ENCODE results near the gene YPEL2.

YPEL2 gene

GRCh38 chr17:59401274-59401673, 69.8 kb downstream of the YPEL2 start (continued):
- TF ChIP-seq ZBTB48 (tag by site-specific recombination; IDR thresholded peaks at IDR 0.05) = no peak
- TF ChIP-seq SCRT1 (tag by site-specific recombination; IDR thresholded peaks at IDR 0.05; ENCODE audit: borderline replicate concordance) = no peak
- no peak for TF ChIP-seq GLI2 (tag by site-specific recombination; IDR thresholded peaks at IDR 0.05; ENCODE audit: borderline replicate concordance, low read depth)

GRCh38 chr17:59401725-59402124, 70.3 kb downstream of the YPEL2 start:
- no peak overlapping the region for H3K4me3 ChIP-seq (ENCODE audit: low read depth, low read length)

GRCh38 chr17:59402760-59403159, 71.3 kb downstream of the YPEL2 start:
- TF ChIP-seq ZNF701 (tag by site-specific recombination; IDR thresholded peaks at IDR 0.05) (no peak), ZNF133 (tag by site-specific recombination; IDR thresholded peaks at IDR 0.05) (peak; percentile 29; the same call in 1 of the 2 replicates), ZNF121 (tag by site-specific recombination; IDR thresholded peaks at IDR 0.05) (peak; percentile 72; the same call in 1 of the 2 replicates)
- Histone ChIP-seq H3K27ac (ENCODE audit: extremely low read depth, low read depth, low read length) (no peak overlapping the region), H3K9me3 (ENCODE audit: control insufficient read depth, insufficient read depth, low read depth, low read length) (no peaks in the 10 kb centered on the region), H3K4me3 (ENCODE audit: low read depth, low read length) (no peak overlapping the region), H3K36me3 (ENCODE audit: control insufficient read depth in 2 of 2, insufficient read depth in 1 of 2, low read length in 2 of 2) (no peaks in the 10 kb centered on the region), H3K4me1 (ENCODE audit: control insufficient read depth, insufficient read depth, low read length) (peaks cover 12% of the 10 kb centered on the region)
- POLR2A ChIA-PET = no interaction called here
- CTCF ChIA-PET = interaction anchor here (1.4 to 2.0 kb wide), 3 partner anchors 39 to 511 kb away, joined by 3 to 7 read pairs (median 5); no protein-coding TSS in a partner anchor

More at GRCh38 chr17:59401725-59402124, 70.3 kb downstream of the YPEL2 start:
- peaks cover 8% of the 10 kb centered on the region for H3K4me1 ChIP-seq (ENCODE audit: control insufficient read depth, insufficient read depth, low read length)
- no peak overlapping the region for H3K27ac ChIP-seq (ENCODE audit: extremely low read depth, low read depth, low read length)
- POLR2A ChIA-PET = no interaction called here
- H3K9me3 ChIP-seq (ENCODE audit: control insufficient read depth, insufficient read depth, low read depth, low read length) = no peaks in the 10 kb centered on the region
- TF ChIP-seq ZNF16 (tag by site-specific recombination; IDR thresholded peaks at IDR 0.05; ENCODE audit: low read depth) = no peak
- no peak for TF ChIP-seq ZFP41 (tag by site-specific recombination; IDR thresholded peaks at IDR 0.05; ENCODE audit: borderline replicate concordance)
- TF ChIP-seq ZIC2 (tag by site-specific recombination; IDR thresholded peaks at IDR 0.05) = no peak
- H3K36me3 ChIP-seq (ENCODE audit: control insufficient read depth in 2 of 2, insufficient read depth in 1 of 2, low read length in 2 of 2) = peaks cover 0 to 5% of the 10 kb centered on the region in 2 experiments; a peak in 1 of 3 replicates
- CTCF ChIA-PET = interaction anchor here (1.0 to 2.0 kb wide), 5 partner anchors 13 to 91 kb away, joined by 3 to 7 read pairs (median 3); no protein-coding TSS in a partner anchor

- no peak overlapping the region for H3K4me3 ChIP-seq (ENCODE audit: low read depth, low read length)
- peaks cover 12% of the 10 kb centered on the region for H3K4me1 ChIP-seq (ENCODE audit: control insufficient read depth, insufficient read depth, low read length)
- no peak overlapping the region for H3K27ac ChIP-seq (ENCODE audit: extremely low read depth, low read depth, low read length)
- ChIA-PET CTCF (interaction anchor here (1.4 kb wide), 1 partner anchor 75 kb away, joined by 6 read pairs; no protein-coding TSS in a partner anchor), POLR2A (no interaction called here)
- no peaks in the 10 kb centered on the region for H3K36me3 ChIP-seq (ENCODE audit: control insufficient read depth in 2 of 2, insufficient read depth in 1 of 2, low read length in 2 of 2)
- H3K9me3 ChIP-seq (ENCODE audit: control insufficient read depth, insufficient read depth, low read depth, low read length) = no peaks in the 10 kb centered on the region
- no peak for TF ChIP-seq PRDM4 (tag by site-specific recombination; IDR thresholded peaks at IDR 0.05)
- no peak for TF ChIP-seq ZNF426 (tag by site-specific recombination; IDR thresholded peaks at IDR 0.05)
- TF ChIP-seq YY1 (tag by site-specific recombination; IDR thresholded peaks at IDR 0.05) = no peak
- no peak for TF ChIP-seq ZNF596 (tag by site-specific recombination; IDR thresholded peaks at IDR 0.05)
- TF ChIP-seq ZSCAN30 (tag by site-specific recombination; IDR thresholded peaks at IDR 0.05) = no peak
- TF ChIP-seq ZNF501 (tag by site-specific recombination; IDR thresholded peaks at IDR 0.05) = no peak
- TF ChIP-seq ZNF133 (tag by site-specific recombination; IDR thresholded peaks at IDR 0.05) = no peak
- TF ChIP-seq KLF16 (tag by site-specific recombination; IDR thresholded peaks at IDR 0.05) = no peak
- no peak for TF ChIP-seq ZBTB44 (tag by site-specific recombination; IDR thresholded peaks at IDR 0.05)
- TF ChIP-seq ZNF548 (tag by site-specific recombination; IDR thresholded peaks at IDR 0.05) = no peak
- TF ChIP-seq ZNF280C (tag by site-specific recombination; IDR thresholded peaks at IDR 0.05) = no peak
- TF ChIP-seq ZNF791 (tag by site-specific recombination; IDR thresholded peaks at IDR 0.05) = no peak
- no peak for TF ChIP-seq GFI1B (tag by site-specific recombination; IDR thresholded peaks at IDR 0.05)
- no peak for TF ChIP-seq ZNF266 (tag by site-specific recombination; IDR thresholded peaks at IDR 0.05; ENCODE audit: low read depth)
- TF ChIP-seq ZBTB20 (tag by site-specific recombination; IDR thresholded peaks at IDR 0.05) = no peak
- no peak for TF ChIP-seq ZNF19 (tag by site-specific recombination; IDR thresholded peaks at IDR 0.05; ENCODE audit: low read depth)
- no peak for TF ChIP-seq ZNF146 (tag by site-specific recombination; IDR thresholded peaks at IDR 0.05)
- no peak for TF ChIP-seq ZNF174 (tag by site-specific recombination; IDR thresholded peaks at IDR 0.05)
Measured at GRCh38 chr17:59404471-59404870, 73.0 kb downstream of the YPEL2 start.

Measured in HEK293 (cell line).